GM12878 (cell line): ENCODE results near the gene RAB3A. TPM values are rescaled to one million over a fixed set of nuclear protein-coding genes. Genes with fewer than 3 reads are reported as not detected.

ENCODE experiments used
- CEBPZ ChIP-seq: fragments of 150-350 bp; IDR thresholded peaks from 2 replicates; pipeline ENCODE4 v1.6.1; 2016; ENCODE audit warnings: low read depth, low read length
- FOS ChIP-seq: IDR thresholded peaks from 3 replicates; pipeline ENCODE4 v1.6.1; 2011; ENCODE audit warnings: borderline replicate concordance; ENCODE audit not compliant: insufficient read length; ENCODE audit errors: extremely low read depth
- GATAD2B ChIP-seq: fragments of 450-650 bp; conservative IDR thresholded peaks from 2 replicates; pipeline ENCODE4 v1.6.1; 2017; ENCODE audit warnings: low read depth, mild to moderate bottlenecking, moderate library complexity
- HCFC1 ChIP-seq: fragments of 150-350 bp; IDR thresholded peaks from 2 replicates; pipeline ENCODE4 v1.6.1; 2014; ENCODE audit warnings: low read length
- HSF1 ChIP-seq: fragments of 150-350 bp; IDR thresholded peaks from 2 replicates; pipeline ENCODE4 v1.6.1; 2014; ENCODE audit warnings: mild to moderate bottlenecking, low read depth, low read length
- JUNB ChIP-seq: IDR thresholded peaks from 2 replicates; pipeline ENCODE4 v1.6.1; 2016; ENCODE audit warnings: antibody characterized with exemption, mild to moderate bottlenecking
- MXI1 ChIP-seq: fragments of 150-350 bp; IDR thresholded peaks from 2 replicates; pipeline ENCODE4 v1.6.1; 2011; ENCODE audit warnings: low read depth, mild to moderate bottlenecking, inconsistent platforms, low read length, improper control_type of control experiment
- NR2C2 ChIP-seq: IDR thresholded peaks from 2 replicates; pipeline ENCODE4 v1.6.1; 2011; ENCODE audit warnings: borderline replicate concordance, low read depth; ENCODE audit not compliant: control insufficient read depth, insufficient read length
- NRF1 ChIP-seq: conservative IDR thresholded peaks from 2 replicates; pipeline ENCODE4 v1.6.1; 2011; ENCODE audit warnings: mild to moderate bottlenecking, low read depth, low read length, improper control_type of control experiment
- PAX8 ChIP-seq: fragments of 450-650 bp; IDR thresholded peaks from 2 replicates; pipeline ENCODE4 v1.6.1; 2017; ENCODE audit warnings: mild to moderate bottlenecking, moderate library complexity
- PKNOX1 ChIP-seq: fragments of 450-650 bp; IDR thresholded peaks from 2 replicates; pipeline ENCODE4 v1.6.1; 2016; ENCODE audit warnings: mild to moderate bottlenecking
- POLR2A ChIP-seq: IDR thresholded peaks from 2 replicates; pipeline ENCODE4 v1.6.1; 2011; ENCODE audit warnings: low read depth, mild to moderate bottlenecking, low read length
- RAD21 ChIP-seq: IDR thresholded peaks from 2 replicates; pipeline ENCODE4 v1.6.1; 2011; ENCODE audit warnings: mild to moderate bottlenecking, low read depth, low read length, moderate library complexity; ENCODE audit not compliant: insufficient read depth
- RELA ChIP-seq: fragments of 450-650 bp; IDR thresholded peaks from 2 replicates; pipeline ENCODE4 v1.8.0; 2014; ENCODE audit warnings: borderline replicate concordance; ENCODE audit not compliant: partially characterized antibody
- RELB ChIP-seq: fragments of 450-650 bp; IDR thresholded peaks from 2 replicates; pipeline ENCODE4 v1.6.1; 2017; ENCODE audit warnings: low read depth, mild to moderate bottlenecking, moderate library complexity
- SIN3A ChIP-seq: IDR thresholded peaks from 2 replicates; pipeline ENCODE4 v1.6.1; 2012; ENCODE audit warnings: low read depth, low read length, improper control_type of control experiment
- SMAD5 ChIP-seq: IDR thresholded peaks from 2 replicates; pipeline ENCODE4 v1.6.1; 2016; ENCODE audit warnings: antibody characterized with exemption, low read depth
- SP1 ChIP-seq: IDR thresholded peaks from one replicate; pipeline ENCODE4 v1.6.1; 2011; ENCODE audit warnings: low read depth, low read length
- TAF1 ChIP-seq: IDR thresholded peaks from 2 replicates; pipeline ENCODE4 v1.6.1; 2011; ENCODE audit warnings: mild to moderate bottlenecking, low read depth, low read length, borderline replicate concordance
- TARDBP ChIP-seq: IDR thresholded peaks from 2 replicates; pipeline ENCODE4 v1.6.1; 2016; ENCODE audit warnings: borderline replicate concordance
- USF1 ChIP-seq: IDR thresholded peaks from 2 replicates; pipeline ENCODE4 v1.6.1; 2011; ENCODE audit warnings: borderline replicate concordance, low read depth, mild to moderate bottlenecking, moderate library complexity, mixed read lengths, low read length; ENCODE audit not compliant: insufficient read depth; ENCODE audit errors: extremely low read length
- ZNF384 ChIP-seq: IDR thresholded peaks from 2 replicates; pipeline ENCODE4 v1.6.1; 2012; ENCODE audit warnings: low read depth, mild to moderate bottlenecking, low read length, improper control_type of control experiment, borderline replicate concordance
- ZSCAN29 ChIP-seq: fragments of 450-650 bp; IDR thresholded peaks from 2 replicates; pipeline ENCODE4 v1.6.1; 2017; ENCODE audit warnings: mild to moderate bottlenecking, moderate library complexity
- polyA plus RNA-seq, 11 experiments: library from polyadenylated mRNA; depleted of rRNA in 4 of 11; unstranded in 6 of 11; stranded (reverse) in 5 of 11; fragments of >200 nt; fragmentation: Nextera tagmentation in 4 of 11; fragmentation: Illumina TruSeq in 1 of 11; extraction: Ambion mirVana in 4 of 11; extraction: Trizol in 1 of 11; gene quantifications; 1 replicate in 1 of 11; 2 replicates in 10 of 11; pipeline versions ENCODE4 v1.2.1 to v1.2.3, GENCODE V29; 2011 to 2016; ENCODE audit warnings: inconsistent platforms in 2 of 11, missing spikeins in 2 of 11, low read depth in 1 of 11
- total RNA-seq, 4 experiments: library from RNA; depleted of rRNA in 3 of 4; stranded (reverse); fragments of >200 nt in 3 of 4; fragmentation: Illumina TruSeq in 1 of 4; extraction: Trizol in 1 of 4; gene quantifications; 2 replicates each; pipeline versions ENCODE4 v1.2.1 to v1.2.3, GENCODE V29; 2013 to 2021

The RAB3A gene
- total and polyA plus RNA-seq, 10 of the 15 experiments (the other 5 are each of a cell fraction or from before 2014, with no cell fraction given): 0.07 to 3.5 (median 1.2) TPM; not detected in 1

GRCh38 chr19:18173572-18174288, 30.1 kb downstream of the RAB3A start, which contains the start of gene IFI30 (continued):
- no peak for TF ChIP-seq ZSCAN29
- no peak for TF ChIP-seq RAD21
- TF ChIP-seq FOS: no peak
- TF ChIP-seq TAF1: peak; percentile 75; the same call in 1 of the 2 replicates
- peak; percentile 97 for TF ChIP-seq POLR2A
- TF ChIP-seq HCFC1: no peak
- no peak for TF ChIP-seq CEBPZ
- peak; percentile 56 for TF ChIP-seq SP1
- TF ChIP-seq PKNOX1: 0 out of 2 replicates have a peak, but pooled peaks have one; percentile 34
- no peak for TF ChIP-seq TARDBP
- TF ChIP-seq NR2C2: no peak
- TF ChIP-seq JUNB: no peak
- TF ChIP-seq NRF1: no peak
- no peak for TF ChIP-seq ZNF384
- peak; percentile 88 for TF ChIP-seq MXI1
- TF ChIP-seq RELB: peak; percentile 38; the same call in 1 of the 2 replicates
- TF ChIP-seq USF1: peak; percentile 86
- peak; percentile 42 for TF ChIP-seq SIN3A
- TF ChIP-seq RELA: peak; percentile 7
- peak; percentile 88; the same call in 1 of the 2 replicates for TF ChIP-seq SMAD5
- TF ChIP-seq GATAD2B: peak; percentile 76; the same call in 1 of the 2 replicates
- no peak for TF ChIP-seq PAX8
- TF ChIP-seq HSF1: no peak
